Calu3 (cell line): ENCODE measurements around the gene LDLRAD4. TPM values are rescaled to one million over a fixed set of nuclear protein-coding genes. Genes with fewer than 3 reads are reported as not detected.

Experiments used
- BruUV-seq: library from RNA; stranded (reverse); fragments of 400-500 nt; replicated peaks from 2 replicates; lab custom pipeline; 2021; lab: Mats Ljungman, UMichigan
- CTCF ChIA-PET: fragments of 300-600 bp; sonication (Branson Sonifier 250); formaldehyde crosslinking; loops from one replicate; lab custom pipeline; 2022; ENCODE audit warnings: antibody characterized with exemption; lab: Charles Lee
- DNase-seq: peaks from one replicate; pipeline ENCODE4 v3.0.0; 2022
- H3K27ac Mint-ChIP-seq: one replicate; pipeline ENCODE4 v1.8.0; 2022; ENCODE audit warnings: mixed read lengths; ENCODE audit not compliant: unreplicated experiment
- H3K27me3 Mint-ChIP-seq: one replicate; pipeline ENCODE4 v1.8.0; 2022; ENCODE audit warnings: mixed read lengths; ENCODE audit not compliant: unreplicated experiment
- H3K36me3 Mint-ChIP-seq: one replicate; pipeline ENCODE4 v1.8.0; 2022; ENCODE audit warnings: mild to moderate bottlenecking, moderate library complexity, mixed read lengths; ENCODE audit not compliant: insufficient read depth, unreplicated experiment
- H3K4me1 Mint-ChIP-seq: one replicate; pipeline ENCODE4 v1.8.0; 2022; ENCODE audit warnings: mild to moderate bottlenecking, low read depth, mixed read lengths; ENCODE audit not compliant: unreplicated experiment
- H3K4me3 Mint-ChIP-seq: one replicate; pipeline ENCODE4 v1.8.0; 2022; ENCODE audit warnings: mild to moderate bottlenecking, low read depth, moderate library complexity, mixed read lengths; ENCODE audit not compliant: unreplicated experiment
- H3K9me3 Mint-ChIP-seq: one replicate; pipeline ENCODE4 v1.8.0; 2022; ENCODE audit warnings: low read depth, mixed read lengths; ENCODE audit not compliant: unreplicated experiment
- CTCF ChIP-seq: fragments of 200-600 bp; IDR thresholded peaks from one replicate; pipeline ENCODE4 v1.8.0; 2022; ENCODE audit warnings: antibody characterized with exemption; ENCODE audit not compliant: unreplicated experiment
- intact Hi-C: fragments of 100-400 bp; cut with micrococcal nuclease; formaldehyde crosslinking; loops from one replicate; pipeline ENCODE4 v1.10.0; 2022; ENCODE audit not compliant: unreplicated experiment
- total RNA-seq: library from RNA; stranded (reverse); gene quantifications from 2 replicates; pipeline ENCODE4 v1.2.3, GENCODE V29; 2022

Gene LDLRAD4
- total RNA-seq, 1 experiment from 2014 or later: 0.50 TPM

- CTCF ChIA-PET: no interaction called here
- Mint-ChIP-seq H3K4me3 (no peak overlapping the region), H3K27me3 (peaks cover 43% of the 10 kb centered on the region), H3K36me3 (no peaks in the 10 kb centered on the region), H3K4me1 (no peaks in the 10 kb centered on the region), H3K9me3 (no peaks in the 10 kb centered on the region), H3K27ac (no peak overlapping the region)
- DNase-seq: no peak
- intact Hi-C loops: no loop called here
- BruUV-seq: no TSS peak
- no peak for TF ChIP-seq CTCF
Observed at GRCh38 chr18:13455471-13455870, 236.9 kb downstream of the LDLRAD4 start.

DNA sequence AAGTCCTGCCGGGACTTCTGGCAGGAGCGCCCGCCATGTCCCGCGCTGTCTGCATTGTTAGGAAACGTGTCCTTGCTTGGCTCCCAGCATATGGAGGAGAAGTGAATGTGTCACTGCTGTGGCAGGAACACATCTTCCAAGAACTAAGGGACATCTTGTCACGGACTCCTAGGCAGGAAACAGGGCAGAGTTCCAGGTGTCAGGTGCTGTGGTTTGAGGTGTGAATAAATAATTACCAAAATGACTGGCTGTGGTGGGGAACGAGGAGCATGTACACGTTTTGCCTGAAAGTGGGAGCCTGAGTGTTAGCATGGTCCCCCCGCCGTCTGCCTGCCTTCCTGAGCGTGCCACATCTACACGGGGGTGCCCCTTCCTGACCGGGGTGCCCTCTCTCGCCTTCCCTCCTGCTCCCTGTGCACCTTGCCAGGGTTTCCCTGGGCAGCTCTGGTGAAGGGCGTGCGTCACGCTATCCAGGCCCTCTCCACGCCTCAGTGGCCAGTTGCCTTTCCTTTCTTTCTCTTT is 237.5 kb downstream of the LDLRAD4 start:
- BruUV-seq: no TSS peak
- no peak overlapping the region for H3K4me3 Mint-ChIP-seq
- H3K27ac Mint-ChIP-seq: no peak overlapping the region
- peaks cover 43% of the 10 kb centered on the region for H3K27me3 Mint-ChIP-seq
- no peak for DNase-seq
- H3K9me3 Mint-ChIP-seq: peaks cover under 1% of the 10 kb centered on the region
- H3K36me3 Mint-ChIP-seq: no peaks in the 10 kb centered on the region
- intact Hi-C loops: no loop called here
- CTCF ChIA-PET: no interaction called here
- TF ChIP-seq CTCF: no peak
- no peaks in the 10 kb centered on the region for H3K4me1 Mint-ChIP-seq

GRCh38 chr18:13456736-13457271 is 238.2 kb downstream of the LDLRAD4 start:
- H3K4me1 Mint-ChIP-seq: no peaks in the 10 kb centered on the region

DNA sequence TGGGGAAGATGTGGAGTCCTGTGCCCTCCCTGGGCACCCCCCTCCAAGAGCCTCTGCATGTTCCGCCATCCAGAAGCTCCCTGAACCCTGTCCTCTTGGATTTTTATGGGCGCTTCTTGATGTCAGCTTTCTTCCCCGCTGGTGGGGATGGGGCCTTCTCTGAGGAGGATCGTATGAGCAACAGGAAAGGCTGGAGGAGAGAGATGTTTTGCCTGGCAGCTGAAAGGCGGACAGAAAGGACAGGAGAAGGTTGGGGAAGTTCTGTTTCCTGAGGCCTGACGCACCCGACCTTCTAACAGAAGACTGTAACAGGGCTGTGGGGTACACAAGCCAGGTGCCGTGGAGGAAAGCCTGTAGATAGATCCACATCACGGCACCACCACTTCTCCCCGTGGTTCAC is 238.8 kb downstream of the LDLRAD4 start:
- no peak for TF ChIP-seq CTCF
- BruUV-seq: no TSS peak
- CTCF ChIA-PET: no interaction called here
- DNase-seq: no peak
- H3K27me3 Mint-ChIP-seq: peaks cover 38% of the 10 kb centered on the region
- H3K4me3 Mint-ChIP-seq: no peak overlapping the region
- intact Hi-C loops: no loop called here
- H3K4me1 Mint-ChIP-seq: no peaks in the 10 kb centered on the region
- no peaks in the 10 kb centered on the region for H3K36me3 Mint-ChIP-seq
- no peak overlapping the region for H3K27ac Mint-ChIP-seq
- peaks cover 2% of the 10 kb centered on the region for H3K9me3 Mint-ChIP-seq

More at GRCh38 chr18:13456736-13457271, 238.2 kb downstream of the LDLRAD4 start:
- no peak overlapping the region for H3K27ac Mint-ChIP-seq
- CTCF ChIA-PET: no interaction called here
- BruUV-seq: no TSS peak
- H3K9me3 Mint-ChIP-seq: peaks cover 2% of the 10 kb centered on the region
- H3K4me3 Mint-ChIP-seq: no peak overlapping the region
- intact Hi-C loops: no loop called here
- H3K27me3 Mint-ChIP-seq: peaks cover 43% of the 10 kb centered on the region
- no peak for TF ChIP-seq CTCF
- H3K36me3 Mint-ChIP-seq: no peaks in the 10 kb centered on the region
- DNase-seq: no peak
